ENCODE measurements around the gene GPC5.
"Not testable (repeated sequence)": the region's sequence is repeated elsewhere in the genome, so short reads cannot be mapped to it uniquely, and the experiment has no call there.

The GPC5 gene

DNA sequence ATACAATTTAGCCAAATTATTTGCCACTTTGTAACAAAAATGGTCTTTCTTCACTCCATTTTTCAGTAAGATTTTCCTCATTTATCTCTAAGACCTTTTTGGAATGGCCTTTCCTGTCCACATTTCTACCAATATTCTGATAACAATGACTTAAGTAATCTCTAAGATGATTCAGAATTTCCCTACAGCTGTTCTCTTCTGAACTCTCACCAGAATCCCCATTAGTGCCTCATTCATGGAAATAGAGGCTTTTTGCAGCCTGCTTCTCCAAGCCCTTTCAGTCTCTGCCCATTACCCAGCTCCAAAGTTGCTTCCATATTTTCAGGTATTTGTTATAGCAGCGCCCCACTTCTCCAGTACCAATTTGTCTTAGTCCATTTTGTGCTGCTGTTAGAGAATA lies 867.0 kb downstream of the GPC5 start:
- no peak for DNase-seq (ENCODE audit: low read depth)

DNA sequence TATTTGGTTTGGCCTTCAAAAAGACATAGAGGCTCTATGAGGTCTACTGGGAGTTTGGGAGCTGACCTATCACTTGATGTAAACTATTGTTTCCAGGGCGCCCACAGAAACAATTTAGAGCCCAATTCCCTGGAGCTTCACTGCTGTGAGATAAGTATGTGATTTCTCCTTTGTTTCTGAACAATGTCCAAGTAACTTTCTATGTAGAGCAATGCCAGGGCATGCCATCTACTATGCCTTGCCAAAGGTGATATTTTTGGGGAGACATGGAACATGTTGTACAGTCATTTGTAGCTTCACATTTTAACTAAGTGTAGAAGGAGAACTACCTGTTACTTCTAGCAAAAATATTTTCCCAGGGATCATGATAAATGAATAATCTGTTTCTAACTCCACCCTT lies 872.6 kb downstream of the GPC5 start:
- DNase-seq (ENCODE audit: low read depth) = no peak

DNA sequence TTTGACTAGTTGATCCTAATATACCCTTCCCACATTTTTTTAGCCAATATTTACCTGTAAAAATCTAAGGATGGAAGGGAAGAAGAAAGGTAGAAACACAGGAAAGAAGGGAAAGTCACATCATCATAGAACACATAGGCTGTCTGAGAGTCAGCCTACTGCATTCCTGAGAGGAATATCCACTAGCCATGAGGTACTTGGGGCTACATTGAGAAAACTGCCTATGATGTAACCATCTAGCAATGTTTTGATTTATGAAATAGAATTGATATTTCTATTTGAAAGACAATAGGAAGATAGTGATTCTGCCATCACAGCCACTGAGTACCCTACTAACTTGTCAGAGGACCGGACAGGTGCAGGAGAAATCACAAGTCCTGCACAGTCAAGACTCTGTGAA lies 873.8 kb downstream of the GPC5 start:
- no peak for DNase-seq (ENCODE audit: low read depth)

DNA sequence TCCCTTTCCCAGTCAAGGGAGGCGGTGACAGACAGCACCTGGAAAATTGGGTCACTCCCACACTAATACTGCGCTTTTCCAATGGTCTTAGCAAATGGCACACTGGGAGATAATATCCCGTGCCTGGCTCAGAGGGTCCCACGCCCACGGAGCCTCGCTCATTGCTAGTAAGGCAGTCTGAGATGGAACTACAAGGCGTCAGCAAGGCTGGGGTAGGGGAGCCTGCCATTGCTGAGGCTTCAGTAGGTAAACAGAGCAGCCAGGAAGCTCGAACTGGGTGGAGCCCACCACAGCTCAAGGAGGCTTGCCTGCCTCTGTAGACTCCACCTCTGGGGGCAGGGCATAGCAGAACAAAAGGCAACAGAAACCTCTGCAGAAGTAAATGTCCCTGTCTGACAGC lies 882.6 kb downstream of the GPC5 start:
- not testable (repeated sequence) for DNase-seq (ENCODE audit: low read depth)

DNA sequence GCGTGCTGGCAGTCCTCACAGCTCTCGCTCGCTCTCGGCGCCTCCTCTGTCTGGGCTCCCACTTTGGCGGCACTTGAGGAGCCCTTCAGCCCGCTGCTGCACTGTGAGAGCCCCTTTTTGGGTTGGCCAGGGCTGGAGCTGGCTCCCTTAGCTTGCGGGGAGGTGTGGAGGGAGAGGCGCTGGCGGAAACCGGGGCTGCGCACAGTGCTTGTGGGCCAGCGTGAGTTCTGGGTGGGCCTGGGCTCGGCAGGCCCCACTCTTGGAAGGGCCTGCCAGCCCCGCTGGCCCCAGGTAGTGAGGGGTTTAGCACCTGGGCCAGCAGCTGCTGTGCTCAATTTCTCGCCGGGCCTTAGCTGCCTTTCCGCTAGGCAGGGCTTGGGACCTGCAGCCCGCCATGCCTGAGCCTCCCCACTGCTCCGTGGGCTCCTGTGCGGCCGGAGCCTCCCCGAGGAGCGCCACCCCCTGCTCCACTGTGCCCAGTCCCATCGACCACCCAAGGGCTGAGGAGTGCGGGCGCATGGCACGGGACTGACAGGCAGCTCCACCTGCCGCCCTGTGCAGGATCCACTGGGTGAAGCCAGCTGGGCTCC lies 892.4 kb downstream of the GPC5 start:
- not testable (repeated sequence) for DNase-seq (ENCODE audit: low read depth)

DNA sequence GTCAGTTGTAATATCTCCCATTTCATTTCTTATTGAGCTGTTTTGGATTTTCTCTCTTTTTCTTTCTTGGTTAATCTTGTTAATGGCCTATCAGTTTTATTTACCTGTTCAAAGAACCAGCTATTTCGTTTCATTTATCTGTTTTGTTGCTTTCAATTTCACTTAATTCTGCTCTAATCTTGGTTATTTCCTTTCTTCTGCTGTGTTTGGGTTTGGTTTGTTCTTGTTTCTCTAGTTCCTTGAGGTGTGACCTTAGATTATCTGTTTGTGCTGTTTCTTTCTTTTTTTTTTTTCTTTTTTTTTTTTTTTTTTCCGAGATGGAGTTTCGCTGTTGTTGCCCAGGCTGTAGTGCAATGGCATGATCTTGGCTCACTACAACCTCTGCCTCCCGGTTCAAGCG lies 896.1 kb downstream of the GPC5 start:
- not testable (repeated sequence) for DNase-seq (ENCODE audit: low read depth)

DNA sequence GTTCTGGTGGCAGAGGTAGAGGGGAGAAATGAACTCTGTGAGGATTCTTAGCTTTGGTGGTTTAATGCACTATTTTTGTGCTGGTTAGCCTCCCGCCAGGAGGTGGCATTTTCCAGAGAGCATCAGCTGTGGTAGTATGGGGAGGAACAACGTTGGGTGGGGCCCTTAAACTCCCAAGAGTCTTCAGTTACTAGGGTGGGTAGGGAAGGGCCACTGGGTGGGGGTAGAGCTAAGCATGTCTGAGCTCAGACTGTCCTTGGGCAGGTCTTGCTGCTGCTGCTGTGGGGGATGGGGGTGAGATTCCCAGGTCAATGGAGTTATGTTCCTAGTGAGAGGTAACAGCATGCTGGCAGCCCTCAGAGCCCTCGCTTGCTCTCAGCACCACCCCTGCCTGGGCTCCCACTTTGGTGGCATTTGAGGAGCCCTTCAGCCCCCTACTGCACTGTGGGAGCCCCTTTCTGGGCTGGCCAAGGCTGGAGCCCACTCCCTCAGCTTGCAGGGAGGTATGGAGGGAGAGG lies 897.8 kb downstream of the GPC5 start:
- not testable (repeated sequence) for DNase-seq (ENCODE audit: low read depth)

DNA sequence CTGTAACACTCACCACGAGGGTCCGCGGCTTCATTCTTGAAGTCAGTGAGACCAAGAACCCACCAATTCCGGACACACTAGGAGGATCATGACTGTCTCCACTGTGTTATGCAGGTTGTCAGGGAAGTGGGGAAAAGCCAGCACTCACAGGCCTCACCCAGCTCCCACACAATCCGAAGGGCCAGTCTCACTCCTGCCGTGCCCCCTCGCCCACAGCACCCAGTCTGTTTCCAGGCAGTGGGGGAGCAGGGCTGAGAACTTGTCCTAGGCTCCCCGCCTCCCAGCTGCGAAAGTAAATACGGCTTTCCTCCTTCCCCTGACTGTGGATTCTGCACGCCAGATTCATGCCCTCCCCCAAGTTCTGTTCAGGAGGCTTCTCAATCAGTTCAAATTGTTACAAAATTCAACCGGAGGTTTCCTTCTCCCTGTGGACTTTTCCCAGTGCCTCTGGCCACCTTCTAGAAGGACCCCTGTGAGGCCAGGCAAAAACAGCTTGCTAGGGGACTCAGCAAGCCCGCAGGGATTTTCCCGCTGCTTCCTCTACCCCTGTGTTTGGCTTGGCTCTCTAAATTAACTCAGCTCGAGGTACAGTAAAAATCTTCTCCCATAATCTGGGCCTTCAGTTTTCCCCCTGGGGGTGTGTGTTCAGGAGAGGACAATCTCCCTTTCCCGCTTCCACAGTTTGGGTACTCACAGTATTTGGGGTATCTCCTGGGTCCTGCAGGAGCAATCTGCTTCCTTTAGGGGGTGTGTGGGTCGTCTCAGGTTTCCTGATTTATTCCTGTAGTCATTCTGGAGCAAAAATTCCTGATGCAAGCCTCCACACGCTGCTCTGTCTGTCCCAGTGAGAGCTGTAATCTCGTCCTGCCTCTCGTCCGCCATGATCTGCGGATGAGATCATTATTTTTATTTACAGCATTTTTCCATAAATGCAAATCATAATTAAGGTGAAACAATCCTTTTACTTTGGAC lies 899.8 kb downstream of the GPC5 start:
- no peak for DNase-seq (ENCODE audit: low read depth)

DNA sequence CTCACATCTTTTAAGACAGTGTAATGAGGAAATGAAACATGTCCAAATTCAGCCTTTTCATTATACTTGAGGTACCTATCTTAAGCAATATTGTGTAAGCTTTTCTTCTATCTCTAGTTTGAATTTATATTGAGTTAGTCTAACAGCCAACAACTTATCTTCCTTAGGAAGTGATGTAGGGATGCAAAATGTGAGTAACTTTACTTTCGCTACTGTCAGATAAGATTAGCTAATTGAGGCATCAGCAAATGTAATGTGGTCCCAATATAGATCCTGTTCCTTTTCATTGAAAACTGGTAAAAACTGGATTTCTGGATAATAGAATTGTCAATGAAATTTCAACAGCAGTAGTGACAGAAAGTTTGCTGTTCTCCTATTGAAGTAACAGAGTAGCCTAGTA lies 902.2 kb downstream of the GPC5 start:
- no peak for DNase-seq (ENCODE audit: low read depth)

DNA sequence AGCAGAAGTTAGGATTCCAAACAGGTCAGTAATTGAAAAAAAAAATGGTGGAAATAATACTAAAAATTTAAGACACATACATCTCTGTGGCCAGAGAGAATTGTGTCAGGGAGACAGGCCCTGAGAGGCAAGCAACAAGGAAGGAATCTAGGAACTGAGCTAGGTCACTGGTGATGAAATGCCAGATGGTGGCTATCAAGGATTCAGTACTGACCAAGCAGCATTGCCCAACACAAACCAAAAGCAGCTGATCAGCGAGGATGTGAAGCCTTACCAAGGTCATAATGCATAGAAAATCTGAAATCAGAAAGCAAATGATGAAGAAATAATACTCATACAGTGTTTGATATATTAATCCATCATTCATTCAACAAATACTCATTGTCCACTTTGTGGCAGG lies 905.0 kb downstream of the GPC5 start:
- no peak for DNase-seq (ENCODE audit: low read depth)

DNA sequence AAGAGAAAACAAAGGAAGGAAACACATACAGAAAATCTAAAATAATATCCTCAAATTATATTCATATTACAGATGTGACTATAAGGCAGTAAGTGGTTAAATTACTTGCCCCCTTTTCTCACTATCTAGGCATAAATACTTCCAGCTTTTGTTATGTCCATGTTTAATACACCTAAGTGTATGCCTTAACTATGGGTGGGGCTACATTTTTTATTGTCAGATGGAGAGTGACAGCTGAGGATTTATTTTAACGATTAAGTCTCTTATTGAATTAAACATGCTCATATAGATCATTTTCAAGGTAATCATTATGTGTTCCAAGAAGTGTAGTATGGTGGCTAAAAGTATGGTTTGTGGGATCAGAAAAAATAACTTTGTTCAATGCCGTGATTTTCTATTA lies 909.3 kb downstream of the GPC5 start:
- DNase-seq (ENCODE audit: low read depth) = no peak

DNA sequence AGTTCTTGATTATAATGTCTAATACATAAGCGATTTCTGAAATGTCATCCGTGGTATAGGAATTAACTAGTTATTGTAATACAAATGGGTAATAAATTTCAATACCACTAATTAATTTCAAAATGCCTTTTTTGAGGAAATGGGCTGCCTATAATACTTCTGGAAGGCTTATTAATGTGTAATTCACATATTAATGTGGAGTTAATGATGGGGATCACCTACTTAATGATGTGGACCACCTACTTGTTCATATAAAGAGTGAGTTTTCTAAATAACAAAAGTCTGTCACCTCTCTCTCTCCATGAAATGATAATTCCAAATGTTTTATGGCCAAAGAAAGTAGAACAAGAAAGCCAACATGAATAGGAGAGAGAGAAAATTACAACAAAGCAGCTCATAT lies 914.4 kb downstream of the GPC5 start:
- DNase-seq (ENCODE audit: low read depth) = no peak

DNA sequence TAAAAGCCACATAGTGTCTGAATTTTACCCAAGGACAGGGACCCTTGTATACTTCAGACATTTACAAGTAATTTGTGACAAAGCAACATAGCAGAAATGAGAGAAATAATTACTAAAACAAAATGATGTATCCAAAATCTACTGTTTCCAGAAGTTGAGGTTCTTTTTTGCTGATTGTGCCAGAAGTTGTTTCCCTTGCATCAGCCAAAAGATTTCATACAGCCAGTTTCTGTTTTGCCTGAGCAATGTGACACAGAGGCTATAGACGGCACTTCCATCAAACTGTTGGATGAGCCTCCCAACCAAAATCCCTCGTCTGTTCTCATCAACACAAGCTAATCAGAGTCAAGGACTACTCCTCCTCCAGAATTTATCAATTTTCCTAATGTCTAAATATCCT lies 915.0 kb downstream of the GPC5 start:
- no peak for DNase-seq (ENCODE audit: low read depth)

DNA sequence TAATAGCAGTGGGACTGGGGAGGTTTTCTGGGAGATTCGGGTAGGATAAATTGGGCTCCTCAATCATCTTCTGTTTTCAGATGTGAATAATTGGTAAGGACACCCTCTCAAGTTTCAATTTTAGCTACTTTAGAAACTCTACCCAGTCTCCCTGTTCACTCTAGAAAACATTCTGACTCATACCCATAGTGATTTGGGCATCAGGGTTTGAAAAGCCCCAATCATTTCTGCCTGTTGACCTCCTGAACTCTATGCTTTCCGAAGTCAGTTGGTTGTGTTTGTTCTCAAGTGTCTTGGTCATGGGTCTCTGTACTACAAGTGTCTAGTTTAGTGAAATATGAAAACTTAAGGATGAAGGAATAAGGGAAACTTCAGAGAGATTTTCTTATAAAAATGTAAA lies 916.8 kb downstream of the GPC5 start:
- no peak for DNase-seq (ENCODE audit: low read depth)

DNA sequence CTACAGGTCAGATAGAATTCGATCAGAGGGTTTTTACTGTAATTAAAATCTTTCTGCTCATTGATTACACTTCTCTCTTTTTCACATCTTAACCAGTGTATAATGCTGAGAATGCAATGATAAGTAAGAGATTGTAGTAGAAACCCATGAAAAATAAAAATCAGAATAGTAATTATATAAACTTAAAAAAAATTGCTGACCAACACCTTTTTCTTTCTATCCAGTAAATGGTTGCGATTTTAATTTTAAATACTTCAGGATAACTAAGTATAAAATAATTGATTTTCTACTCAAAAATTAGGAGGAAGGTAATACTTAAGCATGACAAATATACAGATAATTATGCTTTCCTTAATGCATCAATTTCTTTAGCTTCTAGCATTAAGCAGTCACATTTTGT lies 917.6 kb downstream of the GPC5 start:
- no peak for DNase-seq (ENCODE audit: low read depth)

DNA sequence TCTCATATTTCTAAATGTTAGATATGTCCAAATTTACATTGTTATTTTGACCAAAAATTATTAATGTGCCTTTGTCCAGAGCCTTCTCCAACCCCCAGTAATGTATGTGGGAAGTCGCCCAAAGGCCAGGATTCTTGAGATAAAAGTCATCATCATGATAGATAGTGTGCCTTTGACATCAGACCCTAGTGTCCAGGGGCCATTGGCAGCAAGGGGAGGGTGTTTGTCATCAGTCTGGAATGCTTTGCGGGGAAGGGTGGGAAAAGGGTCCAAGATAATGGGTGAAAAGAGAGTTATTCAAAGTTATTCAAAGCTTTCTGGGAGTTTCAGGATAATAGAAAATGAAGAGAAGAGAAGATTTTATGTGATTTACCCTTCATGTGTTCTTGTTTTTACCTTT lies 918.6 kb downstream of the GPC5 start:
- no peak for DNase-seq (ENCODE audit: low read depth)

DNA sequence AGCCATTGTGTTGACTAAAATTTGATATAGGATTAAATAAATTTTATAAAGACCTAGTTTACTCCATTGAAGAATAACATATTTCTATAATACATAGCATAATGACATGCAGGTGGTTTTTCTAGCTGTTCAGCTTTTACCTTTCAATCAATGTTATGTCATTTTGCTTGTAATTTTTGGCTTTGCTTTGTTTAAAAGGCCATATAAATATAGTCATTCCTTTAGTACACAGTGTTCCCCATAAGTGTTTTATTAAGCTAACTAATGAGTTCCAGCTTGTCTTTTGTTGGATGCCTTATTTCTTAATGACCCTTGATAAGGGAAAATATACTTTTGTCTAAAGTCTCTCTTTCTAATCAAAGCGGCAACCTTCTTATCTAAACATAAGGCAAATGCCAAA lies 921.9 kb downstream of the GPC5 start:
- DNase-seq (ENCODE audit: low read depth) = no peak

DNA sequence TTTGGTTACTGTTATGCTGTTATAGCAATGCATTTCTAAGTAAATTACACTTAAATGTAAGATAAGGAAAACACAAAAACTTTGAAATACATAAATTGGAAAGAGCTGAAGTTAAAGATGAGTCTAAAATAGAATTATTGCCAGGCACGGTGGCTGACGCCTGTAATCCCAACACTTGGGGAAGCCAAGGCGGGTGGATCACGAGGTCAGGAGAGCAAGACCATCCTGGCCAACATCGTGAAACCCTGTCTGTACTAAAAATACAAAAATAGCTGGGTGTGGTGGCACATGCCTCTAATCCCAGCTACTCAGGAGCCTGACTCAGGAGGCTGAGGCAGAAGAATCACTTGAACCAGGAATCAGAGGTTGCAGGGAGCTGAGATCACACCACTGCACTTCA lies 922.8 kb downstream of the GPC5 start:
- no peak for DNase-seq (ENCODE audit: low read depth)

DNA sequence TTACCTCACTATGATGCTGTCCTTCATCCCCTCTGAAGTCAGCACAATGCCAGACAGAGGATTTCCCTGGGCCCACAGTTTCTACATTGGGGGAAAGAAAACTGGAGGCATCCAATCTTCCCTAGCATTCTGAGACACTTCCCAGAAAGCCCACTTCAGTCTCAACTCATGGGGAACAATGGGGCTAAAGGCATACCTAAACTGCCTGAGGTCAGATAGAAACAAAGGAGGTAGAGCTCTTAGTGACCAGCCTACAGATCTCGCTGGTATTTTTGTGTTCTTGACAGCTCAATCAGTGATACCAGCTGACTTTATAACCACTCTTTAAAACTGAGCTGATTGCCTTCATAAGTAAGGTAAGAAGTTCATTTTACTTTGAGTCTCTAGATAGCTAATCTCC lies 947.2 kb downstream of the GPC5 start:
- no peak for DNase-seq (ENCODE audit: low read depth)

DNA sequence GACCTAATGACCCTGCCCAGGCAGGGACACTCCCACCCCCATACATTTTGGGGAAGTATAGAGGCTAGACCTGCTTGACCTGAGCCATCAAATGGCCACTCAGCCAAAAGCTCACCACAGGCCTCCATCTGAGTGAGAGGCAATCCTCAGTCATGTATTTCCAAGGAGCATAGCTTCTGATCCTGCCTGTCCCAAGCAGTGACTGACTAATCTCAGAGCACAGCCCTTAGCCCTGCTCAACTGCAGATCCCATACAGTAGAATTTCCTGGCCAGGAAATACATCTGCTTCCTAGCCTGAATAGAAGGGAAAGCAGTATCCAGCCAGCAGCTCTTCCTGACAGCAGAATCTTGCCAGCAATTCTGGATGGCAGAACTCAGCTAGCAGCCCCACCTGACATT lies 947.6 kb downstream of the GPC5 start:
- no peak for DNase-seq (ENCODE audit: low read depth)

DNA sequence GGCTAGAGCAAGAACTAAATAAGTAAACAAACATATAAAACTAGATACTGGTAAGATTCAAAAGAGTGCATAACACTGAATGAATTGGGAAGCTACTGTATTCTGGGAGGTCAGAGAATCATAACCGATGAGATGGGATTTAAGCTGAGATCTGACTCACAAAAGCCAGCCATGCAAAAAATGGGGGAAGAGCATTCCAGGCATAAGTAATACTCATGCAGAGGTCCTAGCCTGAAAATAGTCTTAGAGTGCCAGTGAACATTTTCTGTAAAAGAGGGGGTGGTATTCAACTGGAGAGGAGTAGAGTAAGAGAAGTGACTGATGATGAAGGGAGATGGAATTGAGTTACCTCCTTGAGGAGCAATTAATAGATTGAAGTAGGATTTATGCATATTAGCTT lies 956.2 kb downstream of the GPC5 start:
- no peak for DNase-seq (ENCODE audit: low read depth)

DNA sequence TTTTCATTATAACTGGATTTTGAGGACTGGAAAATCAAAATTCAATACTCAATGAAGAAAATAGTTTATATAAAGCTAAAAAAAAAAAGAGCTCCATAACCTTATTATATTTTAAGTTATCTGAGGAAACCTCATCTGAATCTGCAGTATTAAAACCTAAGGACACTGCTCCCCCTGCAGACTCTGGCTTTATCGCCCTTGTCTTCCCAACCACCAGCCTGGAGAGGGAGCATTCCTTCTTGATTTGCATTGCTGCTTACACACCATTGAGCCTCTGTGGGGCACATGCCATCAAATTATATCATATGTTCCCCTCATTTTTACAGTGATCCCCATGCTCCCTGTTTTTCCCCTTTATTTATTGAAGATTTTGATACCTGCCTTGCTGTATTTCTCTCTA lies 956.8 kb downstream of the GPC5 start:
- DNase-seq (ENCODE audit: low read depth) = no peak

DNA sequence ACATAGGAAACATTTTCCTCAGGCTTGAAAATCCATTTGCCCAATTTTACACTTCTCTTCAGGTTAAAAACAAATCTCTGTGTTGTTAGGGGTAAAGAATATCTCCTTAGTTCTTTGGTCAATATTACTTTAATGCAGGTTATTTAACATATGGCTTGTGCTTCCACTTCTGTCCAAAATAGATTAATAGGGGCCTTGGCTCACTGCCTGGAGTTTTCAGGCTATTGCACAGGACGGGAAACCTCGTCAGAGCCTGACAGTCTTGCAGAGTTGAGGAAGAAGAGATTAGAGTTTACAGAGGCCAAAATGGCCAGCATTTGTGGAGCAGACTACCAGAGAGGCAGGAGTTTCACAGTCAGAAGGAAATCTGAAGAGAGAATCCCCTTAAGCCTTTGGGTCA lies 964.3 kb downstream of the GPC5 start:
- no peak for DNase-seq (ENCODE audit: low read depth)

DNA sequence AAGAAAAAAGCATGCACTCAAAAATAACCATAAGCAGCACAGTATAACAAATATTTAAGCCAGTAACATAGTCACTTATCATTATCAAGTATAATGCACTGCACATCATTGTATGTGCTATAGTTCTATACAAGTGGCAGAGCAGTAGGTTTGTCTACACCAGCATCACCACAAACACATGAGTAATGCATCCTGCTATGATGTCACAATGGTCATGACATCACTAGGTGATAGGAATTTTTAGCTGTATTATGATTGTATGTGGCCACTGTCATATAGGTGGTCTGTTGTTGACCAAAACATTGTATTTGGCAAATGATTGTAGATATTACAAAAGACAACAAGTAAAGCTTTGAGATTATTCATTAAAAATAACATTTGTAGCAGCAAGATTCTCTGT lies 967.5 kb downstream of the GPC5 start:
- no peak for DNase-seq (ENCODE audit: low read depth)

Data from stimulated activated CD8-positive, alpha-beta memory T cell treated with anti-CD3 and anti-CD28 coated beads, Interleukin-4, amount 100 ng/mL, for 24 hours (primary cell).